CD14-positive monocyte (primary cell): ENCODE results near the gene RNU6-9. TPM values are rescaled to one million over a fixed set of nuclear protein-coding genes. Genes with fewer than 3 reads are reported as not detected.

Experiments
- DNase-seq, 3 donors: peaks; one replicate each; pipeline ENCODE4 v3.0.0-alpha.2; 2011 to 2022
- H2AFZ ChIP-seq: 2 replicates; pipeline ENCODE4 v1.6.0; 2012; ENCODE audit warnings: mild to moderate bottlenecking, low read depth, low read length, inconsistent platforms; ENCODE audit not compliant: insufficient read depth, poor library complexity, severe bottlenecking
- H3K27ac ChIP-seq, 2 donors: 1 replicate in 1 of 2; 2 replicates in 1 of 2; pipeline ENCODE4 v1.5.1; 2012 to 2013; ENCODE audit warnings: low read length in 2 of 2, control low read depth in 1 of 2, inconsistent platforms in 1 of 2, low read depth in 1 of 2, mild to moderate bottlenecking in 1 of 2
- H3K27me3 ChIP-seq, 2 donors: one replicate each; pipeline versions ENCODE4 v1.6.0 to v1.6.1; 2011 to 2013; ENCODE audit warnings: low read length in 2 of 2; ENCODE audit not compliant: control insufficient read depth in 2 of 2, insufficient read depth in 2 of 2
- H3K36me3 ChIP-seq, 2 donors: replicated peaks in 1 of 2; 1 replicate in 1 of 2; 2 replicates in 1 of 2; pipeline versions ENCODE4 v1.5.1 to v1.6.1; 2012 to 2013; ENCODE audit warnings: low read length in 2 of 2, control low read depth in 1 of 2, inconsistent platforms in 1 of 2, mild to moderate bottlenecking in 1 of 2; ENCODE audit not compliant: insufficient read depth in 2 of 2, control insufficient read depth in 1 of 2
- H3K4me1 ChIP-seq, 2 donors: 1 replicate in 1 of 2; 2 replicates in 1 of 2; pipeline versions ENCODE4 v1.5.1 to v1.6.1; 2012 to 2013; ENCODE audit warnings: low read length in 2 of 2, control low read depth in 1 of 2, inconsistent platforms in 1 of 2, mild to moderate bottlenecking in 1 of 2, moderate library complexity in 1 of 2; ENCODE audit not compliant: insufficient read depth in 2 of 2, control insufficient read depth in 1 of 2
- H3K4me2 ChIP-seq: replicated peaks from 2 replicates; pipeline ENCODE3; 2012; ENCODE audit warnings: low read length, moderate library complexity, mild to moderate bottlenecking; ENCODE audit not compliant: poor library complexity, severe bottlenecking; ENCODE audit errors: extremely low read depth
- H3K4me3 ChIP-seq, 3 experiments: fragments of 200-600 bp in 1 of 3; sonication (generic) in 1 of 3; replicated peaks in 1 of 3; 1 replicate in 2 of 3; 2 replicates in 1 of 3; pipeline ENCODE4 v1.5.1; 2011 to 2013; ENCODE audit warnings: low read length in 3 of 3, mild to moderate bottlenecking in 3 of 3, control low read depth in 2 of 3, low read depth in 2 of 3, inconsistent platforms in 1 of 3, moderate library complexity in 1 of 3
- H3K79me2 ChIP-seq: 2 replicates; pipeline ENCODE4 v1.6.0; 2012; ENCODE audit warnings: mild to moderate bottlenecking, control low read depth, inconsistent platforms, low read length, moderate library complexity; ENCODE audit not compliant: insufficient read depth
- H3K9ac ChIP-seq: 2 replicates; pipeline ENCODE4 v1.6.0; 2017; ENCODE audit warnings: low read length, mild to moderate bottlenecking; ENCODE audit not compliant: insufficient read depth, poor library complexity, severe bottlenecking
- H3K9me3 ChIP-seq, 2 donors: replicated peaks in 1 of 2; 1 replicate in 1 of 2; 2 replicates in 1 of 2; pipeline versions ENCODE4 v1.5.1 to v1.6.1; 2012 to 2013; ENCODE audit warnings: low read length in 2 of 2, control low read depth in 1 of 2; ENCODE audit not compliant: control insufficient read depth in 1 of 2, insufficient read depth in 1 of 2
- H4K20me1 ChIP-seq: 2 replicates; pipeline ENCODE4 v1.6.0; 2012; ENCODE audit warnings: mild to moderate bottlenecking, low read length, control low read depth, moderate library complexity; ENCODE audit not compliant: insufficient read depth
- H3K27ac Mint-ChIP-seq, 7 donors: one replicate each; pipeline ENCODE4 v1.8.0; 2020; ENCODE audit warnings: mild to moderate bottlenecking in 7 of 7, mixed read lengths in 7 of 7, moderate library complexity in 6 of 7, inconsistent platforms in 2 of 7
- H3K27me3 Mint-ChIP-seq, 3 donors: one replicate each; pipeline ENCODE4 v1.8.0; 2021 to 2022; ENCODE audit warnings: low read depth in 3 of 3, mild to moderate bottlenecking in 3 of 3, mixed read lengths in 3 of 3, moderate library complexity in 3 of 3, inconsistent platforms in 1 of 3
- H3K36me3 Mint-ChIP-seq, 2 donors: one replicate each; pipeline ENCODE4 v1.8.0; 2020; ENCODE audit warnings: mixed read lengths in 2 of 2, inconsistent platforms in 1 of 2, mild to moderate bottlenecking in 1 of 2
- H3K4me1 Mint-ChIP-seq: one replicate; pipeline ENCODE4 v1.8.0; 2020; ENCODE audit warnings: mild to moderate bottlenecking, mixed read lengths
- H3K4me3 Mint-ChIP-seq, 2 donors: one replicate each; pipeline ENCODE4 v1.8.0; 2020; ENCODE audit warnings: mild to moderate bottlenecking in 2 of 2, mixed read lengths in 2 of 2, moderate library complexity in 1 of 2
- H3K9me3 Mint-ChIP-seq, 7 donors: one replicate each; pipeline ENCODE4 v1.8.0; 2020 to 2022; ENCODE audit warnings: mixed read lengths in 7 of 7, mild to moderate bottlenecking in 6 of 7, moderate library complexity in 6 of 7, inconsistent platforms in 2 of 7
- CTCF ChIP-seq: fragments of 200-600 bp; IDR thresholded peaks from one replicate; pipeline ENCODE4 v1.8.0; 2022; ENCODE audit warnings: antibody characterized with exemption, mild to moderate bottlenecking
- WGBS: methylation state at CpG from one replicate; pipeline ENCODE4 v1.1.5; 2013; ENCODE audit warnings: missing lambda C conversion rate; ENCODE audit not compliant: insufficient coverage; 5-methylcytosine and 5-hydroxymethylcytosine counted together
- intact Hi-C, 2 donors: fragments of 100-400 bp; cut with micrococcal nuclease; formaldehyde crosslinking; loops; one replicate each; pipeline versions ENCODE4 v1.15.0 to v1.15.1; 2023
- polyA plus RNA-seq, 3 donors: library from polyadenylated mRNA; depleted of rRNA in 1 of 3; unstranded in 2 of 3; stranded (reverse) in 1 of 3; fragments of 300-500 nt in 2 of 3; fragments of >200 nt in 1 of 3; fragmentation: Illumina TruSeq in 2 of 3; gene quantifications; 1 replicate in 2 of 3; 2 replicates in 1 of 3; pipeline ENCODE4 v1.2.3, GENCODE V29; 2012 to 2021

The RNU6-9 gene
- polyA plus RNA-seq, 3 donors, result not detected

- H3K36me3 Mint-ChIP-seq, result peaks cover 10 to 19% of the 10 kb centered on the region in 2 donors
- no peak for TF ChIP-seq CTCF
- Histone ChIP-seq H3K9me3 (no peaks in the 10 kb centered on the region), H3K4me3 (peak overlapping the region in 2 of 3 experiments; percentile 16 to 72), H3K27me3 (peaks cover 0 to 11% of the 10 kb centered on the region in 2 donors), H2AFZ (no peak overlapping the region), H3K4me1 (peaks cover 46 to 60% of the 10 kb centered on the region in 2 donors), H3K4me2 (peak overlapping the region; percentile 82), H3K79me2 (peaks cover 11% of the 10 kb centered on the region), H3K27ac (peak overlapping the region; percentile 66 to 70), H3K9ac (no peak overlapping the region), H4K20me1 (peaks cover 66% of the 10 kb centered on the region), H3K36me3 (peaks cover 5 to 6% of the 10 kb centered on the region in 2 donors)
- H3K27ac Mint-ChIP-seq, result peak overlapping the region; percentile 89 to 98 (median 96)
- intact Hi-C loops, result loop anchor here (2.0 to 10.0 kb wide), 4 partner anchors 58 to 382 kb away; partner anchors contain the start of genes ATP5F1D (in 1 of the 2), MIDN (in 1 of the 2) and WDR18 (in 1 of the 2)
- DNase-seq, result no peak
- H3K27me3 Mint-ChIP-seq, result peaks cover 0 to 2% (median 0%) of the 10 kb centered on the region in 3 donors
- peaks cover 34% of the 10 kb centered on the region for H3K4me1 Mint-ChIP-seq
- peak overlapping the region; percentile 81 to 88 for H3K4me3 Mint-ChIP-seq
- peaks cover 0 to 2% (median 0%) of the 10 kb centered on the region in 7 donors for H3K9me3 Mint-ChIP-seq
- WGBS, result no CpG with 5 or more reads among the region's 7 CpGs
Observed at GRCh38 chr19:863315-863620, 30.0 kb upstream of the RNU6-9 start.

GRCh38 chr19:866769-867300 is 26.4 kb upstream of the RNU6-9 start:
- 97% methylated on average over 7 of the region's 38 CpGs for WGBS
- H3K36me3 ChIP-seq, result peaks cover 10 to 18% of the 10 kb centered on the region in 2 donors
- no peaks in the 10 kb centered on the region for H3K9me3 ChIP-seq
- no peak for TF ChIP-seq CTCF
- no peak overlapping the region for H2AFZ ChIP-seq
- H3K27ac Mint-ChIP-seq, result no peak overlapping the region
- no peak overlapping the region for H3K4me2 ChIP-seq
- H3K4me1 ChIP-seq, result peaks cover 20 to 25% of the 10 kb centered on the region in 2 donors
- H3K27me3 ChIP-seq, result peaks cover 0 to 11% of the 10 kb centered on the region in 2 donors
- H3K4me3 ChIP-seq, result no peak overlapping the region
- intact Hi-C loops, result loop anchor here in 1 of 2 donors (10.0 kb wide), 1 partner anchor 378 kb away; the partner anchor contains the start of genes ATP5F1D and MIDN
- H3K36me3 Mint-ChIP-seq, result peaks cover 29 to 44% of the 10 kb centered on the region in 2 donors
- no peaks in the 10 kb centered on the region for H3K79me2 ChIP-seq
- DNase-seq, result no peak
- no peak overlapping the region for H3K27ac ChIP-seq
- peaks cover 0 to 2% (median 0%) of the 10 kb centered on the region in 7 donors for H3K9me3 Mint-ChIP-seq
- H4K20me1 ChIP-seq, result peaks cover 77% of the 10 kb centered on the region
- H3K4me3 Mint-ChIP-seq, result no peak overlapping the region
- H3K4me1 Mint-ChIP-seq, result peaks cover 18% of the 10 kb centered on the region
- H3K9ac ChIP-seq, result no peak overlapping the region
- peaks cover 0 to 5% (median 2%) of the 10 kb centered on the region in 3 donors for H3K27me3 Mint-ChIP-seq
